GM23338 (cell line): ENCODE results near the gene PLEKHG4B. TPM values are rescaled to one million over a fixed set of nuclear protein-coding genes. Genes with fewer than 3 reads are reported as not detected.

Experiments
- ATAC-seq: fragments of 200-7000 bp; cut with Tn5 transposase; 3 replicates; pipeline ENCODE4 v1.9.1; 2020
- DNase-seq: peaks from one replicate; pipeline ENCODE4 v3.0.0-alpha.2; 2015; ENCODE audit warnings: low spot score
- H2AFZ ChIP-seq: fragments of 200-600 bp; sonication (generic); 2 replicates; pipeline ENCODE4 v1.8.0; 2016; ENCODE audit warnings: antibody characterized with exemption, mild to moderate bottlenecking, moderate library complexity
- H3F3A ChIP-seq: fragments of 200-600 bp; sonication (generic); replicated peaks from 2 replicates; pipeline ENCODE4 v1.8.0; 2017; ENCODE audit warnings: antibody characterized with exemption, mixed run types, low read depth
- H3K27ac ChIP-seq: fragments of 200-600 bp; sonication (generic); 2 replicates; pipeline ENCODE4 v1.6.1; 2016; ENCODE audit warnings: low read depth
- H3K27me3 ChIP-seq: fragments of 200-600 bp; sonication (generic); 2 replicates; pipeline ENCODE4 v1.8.0; 2016; ENCODE audit warnings: mild to moderate bottlenecking, mixed run types, moderate library complexity; ENCODE audit not compliant: insufficient read depth
- H3K36me3 ChIP-seq: fragments of 200-600 bp; sonication (generic); 2 replicates; pipeline ENCODE4 v1.8.0; 2016; ENCODE audit warnings: mild to moderate bottlenecking; ENCODE audit not compliant: insufficient read depth
- H3K4me1 ChIP-seq: fragments of 200-600 bp; sonication (generic); 2 replicates; pipeline ENCODE4 v1.8.0; 2016; ENCODE audit warnings: mild to moderate bottlenecking, moderate library complexity; ENCODE audit not compliant: insufficient read depth
- H3K4me2 ChIP-seq: fragments of 200-600 bp; sonication (generic); 2 replicates; pipeline ENCODE4 v1.7.1; 2017; ENCODE audit warnings: mixed run types
- H3K4me3 ChIP-seq: fragments of 200-600 bp; sonication (generic); 2 replicates; pipeline ENCODE4 v1.6.1; 2016; ENCODE audit warnings: mixed run types
- H3K79me2 ChIP-seq: fragments of 200-600 bp; sonication (generic); replicated peaks from 2 replicates; pipeline ENCODE4 v1.8.0; 2017; ENCODE audit warnings: mild to moderate bottlenecking; ENCODE audit not compliant: insufficient read depth
- H3K9me2 ChIP-seq: fragments of 200-600 bp; sonication (generic); 2 replicates; pipeline ENCODE4 v1.8.0; 2017; ENCODE audit not compliant: insufficient read depth
- H4K20me1 ChIP-seq: fragments of 200-600 bp; sonication (generic); replicated peaks from 2 replicates; pipeline ENCODE4 v1.8.0; 2017; ENCODE audit warnings: mild to moderate bottlenecking; ENCODE audit not compliant: insufficient read depth
- H3K27ac Mint-ChIP-seq: 2 replicates; pipeline ENCODE4 v1.8.0; 2020; ENCODE audit warnings: inconsistent platforms, mild to moderate bottlenecking, moderate library complexity, mixed read lengths
- H3K27me3 Mint-ChIP-seq: 3 replicates; pipeline ENCODE4 v1.8.0; 2022; ENCODE audit warnings: low read depth, mild to moderate bottlenecking, moderate library complexity, mixed read lengths, inconsistent platforms; ENCODE audit not compliant: insufficient read depth, poor library complexity
- H3K36me3 Mint-ChIP-seq: 3 replicates; pipeline ENCODE4 v1.8.0; 2021; ENCODE audit warnings: low read depth, mild to moderate bottlenecking, inconsistent platforms, moderate library complexity, mixed read lengths
- H3K4me1 Mint-ChIP-seq: 3 replicates; pipeline ENCODE4 v1.8.0; 2020; ENCODE audit warnings: mild to moderate bottlenecking, inconsistent platforms, mixed read lengths
- H3K4me3 Mint-ChIP-seq: 3 replicates; pipeline ENCODE4 v1.8.0; 2021; ENCODE audit warnings: moderate library complexity, mild to moderate bottlenecking, inconsistent platforms, mixed read lengths
- H3K9me3 Mint-ChIP-seq: 3 replicates; pipeline ENCODE4 v1.8.0; 2020; ENCODE audit warnings: moderate library complexity, mild to moderate bottlenecking, inconsistent platforms, mixed read lengths
- CREB1 ChIP-seq: fragments of 250-450 bp; sonication (Bioruptor Pico); IDR thresholded peaks from 2 replicates; pipeline ENCODE4 v1.5.0; 2020; ENCODE audit warnings: low read depth, mild to moderate bottlenecking, moderate library complexity
- CTCF ChIP-seq, 2 experiments: fragments of 200-600 bp in 1 of 2; sonication (generic) in 1 of 2; conservative IDR thresholded peaks; 2 replicates each; pipeline versions ENCODE4 v1.5.1 to v1.6.1; 2016 to 2017; ENCODE audit warnings: antibody characterized with exemption in 2 of 2, low read depth in 2 of 2, mild to moderate bottlenecking in 2 of 2, moderate library complexity in 1 of 2
- ETS1 ChIP-seq: IDR thresholded peaks from 2 replicates; pipeline ENCODE4 v1.6.1; 2016; ENCODE audit warnings: antibody characterized with exemption
- EZH2 ChIP-seq: fragments of 200-600 bp; sonication (generic); IDR thresholded peaks from one replicate; pipeline ENCODE4 v1.8.0; 2017; ENCODE audit warnings: antibody characterized with exemption, mild to moderate bottlenecking, low read depth; ENCODE audit not compliant: unreplicated experiment
- EZH2phosphoT487 ChIP-seq: fragments of 200-600 bp; sonication (generic); IDR thresholded peaks from one replicate; pipeline ENCODE4 v1.8.1; 2018; ENCODE audit warnings: antibody characterized with exemption; ENCODE audit not compliant: unreplicated experiment
- JUNB ChIP-seq: IDR thresholded peaks from one replicate; pipeline ENCODE4 v1.6.1; 2016; ENCODE audit warnings: antibody characterized with exemption; ENCODE audit not compliant: unreplicated experiment
- NANOG ChIP-seq: IDR thresholded peaks from 2 replicates; pipeline ENCODE4 v1.6.1; 2016; ENCODE audit warnings: antibody characterized with exemption, borderline replicate concordance
- POLR2AphosphoS5 ChIP-seq: IDR thresholded peaks from 2 replicates; pipeline ENCODE4 v1.6.1; 2016; ENCODE audit warnings: antibody characterized with exemption, low read depth
- REST ChIP-seq: IDR thresholded peaks from one replicate; pipeline ENCODE4 v1.6.1; 2018; ENCODE audit warnings: antibody characterized with exemption; ENCODE audit not compliant: unreplicated experiment
- STAT1 ChIP-seq: IDR thresholded peaks from one replicate; pipeline ENCODE4 v1.6.1; 2016; ENCODE audit warnings: antibody characterized with exemption; ENCODE audit not compliant: unreplicated experiment
- ZNF114 ChIP-seq: fragments of 250-450 bp; sonication (Bioruptor Pico); IDR thresholded peaks from 2 replicates; pipeline ENCODE4 v1.5.0; 2020; ENCODE audit warnings: mild to moderate bottlenecking, moderate library complexity
- ZNF331 ChIP-seq: fragments of 250-450 bp; sonication (Bioruptor Pico); IDR thresholded peaks from 2 replicates; pipeline ENCODE4 v1.5.0; 2020; ENCODE audit warnings: low read depth, mild to moderate bottlenecking, moderate library complexity
- ZNF462 ChIP-seq: fragments of 250-450 bp; sonication (Bioruptor Pico); IDR thresholded peaks from 2 replicates; pipeline ENCODE4 v1.5.0; 2020; ENCODE audit warnings: mild to moderate bottlenecking, moderate library complexity
- polyA plus RNA-seq: library from polyadenylated mRNA; unstranded; fragments of >200 nt; fragmentation: Nextera tagmentation; extraction: Ambion mirVana; gene quantifications from 2 replicates; pipeline ENCODE4 v1.2.1, GENCODE V29; 2016
- total RNA-seq: library from RNA; depleted of rRNA; stranded (reverse); fragments of >200 nt; shearing (Covaris generic); gene quantifications from 2 replicates; pipeline ENCODE4 v1.2.3, GENCODE V29; 2014

The PLEKHG4B gene
- total and polyA plus RNA-seq, 2 experiments from 2014 or later = 33.5 to 54.8 TPM

GRCh38 chr5:147751-148150 lies 55.8 kb downstream of the PLEKHG4B start:
- peaks cover 36% of the 10 kb centered on the region; the same call in 1 of the 2 replicates for H3K36me3 ChIP-seq
- no peak overlapping the region for H3K27ac Mint-ChIP-seq
- no peak overlapping the region for H3K4me3 ChIP-seq
- H3K27me3 Mint-ChIP-seq = peaks cover 15% of the 10 kb centered on the region
- DNase-seq (no peak), ATAC-seq (no peak)
- H2AFZ ChIP-seq = no peak overlapping the region
- no peaks in the 10 kb centered on the region for H3K9me2 ChIP-seq
- no peaks in the 10 kb centered on the region; the same call in none of the 2 replicates for H4K20me1 ChIP-seq
- no peak overlapping the region for H3K4me2 ChIP-seq
- H3K9me3 Mint-ChIP-seq = peaks cover 28% of the 10 kb centered on the region
- H3K36me3 Mint-ChIP-seq = peaks cover 82% of the 10 kb centered on the region
- H3K4me1 ChIP-seq = no peaks in the 10 kb centered on the region
- no peaks in the 10 kb centered on the region for H3K79me2 ChIP-seq
- H3K4me3 Mint-ChIP-seq = no peak overlapping the region
- no peaks in the 10 kb centered on the region for H3K4me1 Mint-ChIP-seq
- TF ChIP-seq REST (no peak), EZH2 (no peak), CREB1 (no peak), ZNF331 (CRISPR knock-in tag) (no peak), JUNB (no peak), ZNF114 (CRISPR knock-in tag) (no peak), NANOG (no peak), EZH2phosphoT487 (no peak), CTCF (conservative IDR thresholded peaks at IDR 0.05; ENCODE audit: low read depth in 2 of 2) (no peak), ETS1 (no peak), STAT1 (no peak), ZNF462 (CRISPR knock-in tag) (no peak), POLR2AphosphoS5 (no peak)
- H3F3A ChIP-seq = no peaks in the 10 kb centered on the region
- H3K27ac ChIP-seq = no peak overlapping the region
- no peaks in the 10 kb centered on the region for H3K27me3 ChIP-seq
